OCI-LY3 (cell line): ENCODE results near the gene TDRD7.

Source experiments
- EZH2phosphoT487 ChIP-seq: fragments of 200-600 bp; shearing (Covaris generic); IDR thresholded peaks from 2 replicates; pipeline ENCODE4 v1.6.1; 2018; ENCODE audit warnings: antibody characterized with exemption, mixed run types, low read depth
- TF ChIP-seq, protein P1 (sequence below): fragments of 200-600, 300-600 bp; sonication (generic); IDR thresholded peaks from 2 replicates; pipeline ENCODE4 v1.5.1; 2014; ENCODE audit warnings: antibody characterized with exemption, low read length, low read depth

DNA sequence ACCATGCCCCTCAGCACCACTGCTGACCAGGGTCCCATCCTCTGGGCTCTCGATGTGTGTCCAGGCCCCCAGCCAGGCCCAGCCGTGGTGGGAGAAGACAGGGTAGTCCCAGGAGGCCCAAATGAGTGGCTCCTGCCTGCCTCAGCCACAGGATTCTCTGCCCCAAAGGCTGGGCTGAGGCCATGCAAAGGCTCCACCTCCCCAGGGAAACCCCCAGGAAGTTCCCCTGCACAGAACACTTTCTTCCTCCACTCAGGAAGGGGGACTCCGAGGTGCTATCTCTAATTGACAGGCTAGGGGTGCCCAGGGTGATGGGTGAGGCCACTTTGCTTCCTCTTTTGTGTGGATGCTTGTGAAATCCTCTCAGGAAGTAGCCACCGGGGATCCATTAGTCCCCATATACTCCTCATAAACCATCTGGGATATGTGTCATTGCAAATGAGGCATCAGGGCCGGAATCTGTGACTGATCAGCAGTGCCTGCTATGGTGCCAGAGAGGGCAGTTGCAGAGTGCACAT lies 23.1 kb upstream of the TDRD7 start:
- TF ChIP-seq, protein P1, sequence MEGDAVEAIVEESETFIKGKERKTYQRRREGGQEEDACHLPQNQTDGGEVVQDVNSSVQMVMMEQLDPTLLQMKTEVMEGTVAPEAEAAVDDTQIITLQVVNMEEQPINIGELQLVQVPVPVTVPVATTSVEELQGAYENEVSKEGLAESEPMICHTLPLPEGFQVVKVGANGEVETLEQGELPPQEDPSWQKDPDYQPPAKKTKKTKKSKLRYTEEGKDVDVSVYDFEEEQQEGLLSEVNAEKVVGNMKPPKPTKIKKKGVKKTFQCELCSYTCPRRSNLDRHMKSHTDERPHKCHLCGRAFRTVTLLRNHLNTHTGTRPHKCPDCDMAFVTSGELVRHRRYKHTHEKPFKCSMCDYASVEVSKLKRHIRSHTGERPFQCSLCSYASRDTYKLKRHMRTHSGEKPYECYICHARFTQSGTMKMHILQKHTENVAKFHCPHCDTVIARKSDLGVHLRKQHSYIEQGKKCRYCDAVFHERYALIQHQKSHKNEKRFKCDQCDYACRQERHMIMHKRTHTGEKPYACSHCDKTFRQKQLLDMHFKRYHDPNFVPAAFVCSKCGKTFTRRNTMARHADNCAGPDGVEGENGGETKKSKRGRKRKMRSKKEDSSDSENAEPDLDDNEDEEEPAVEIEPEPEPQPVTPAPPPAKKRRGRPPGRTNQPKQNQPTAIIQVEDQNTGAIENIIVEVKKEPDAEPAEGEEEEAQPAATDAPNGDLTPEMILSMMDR, result no peak
- no peak for TF ChIP-seq EZH2phosphoT487
